Activated CD4-positive, alpha-beta T cell treated with anti-CD3 and anti-CD28 coated beads, Interleukin-2, Interleukin-4, amounts not matched to agents 100 ng/mL and 50 ng/mL, durations not matched to agents 16 hours and 8 hours (primary cell): ENCODE data around the gene ANKRD13D.
A peak's percentile ranks its signal among the peaks of the same experiment; 100 is the strongest.

Experiments used
- DNase-seq: peaks from one replicate; pipeline ENCODE4 v3.0.0-alpha.2; 2020; ENCODE audit warnings: low spot score

ANKRD13D gene

GRCh38 chr11:67261946-67262681 lies 27.0 kb upstream of the ANKRD13D start:
- DNase-seq, result no peak

GRCh38 chr11:67262731-67263675 lies 26.1 kb upstream of the ANKRD13D start:
- peak; percentile 89 for DNase-seq

GRCh38 chr11:67264260-67264659 lies 24.8 kb upstream of the ANKRD13D start:
- DNase-seq, result no peak

- no peak for DNase-seq
Observed at GRCh38 chr11:67264877-67265632, 24.0 kb upstream of the ANKRD13D start.

GRCh38 chr11:67265633-67266448 lies 23.3 kb upstream of the ANKRD13D start:
- DNase-seq, result peak; percentile 79

- no peak for DNase-seq
Observed at GRCh38 chr11:67266449-67267187, 22.5 kb upstream of the ANKRD13D start, which contains the start of gene GRK2. Gene GRK2, plus strand, starts transcription at chr11:67266473. Its CDS starts 227 bp downstream, at chr11:67266700.

- DNase-seq, result peak; percentile 41
Observed at GRCh38 chr11:67267188-67268080, 21.7 kb upstream of the ANKRD13D start.

GRCh38 chr11:67268081-67268961 lies 20.8 kb upstream of the ANKRD13D start:
- DNase-seq, result peak; percentile 96

GRCh38 chr11:67268962-67269268 lies 20.2 kb upstream of the ANKRD13D start:
- no peak for DNase-seq

- no peak for DNase-seq
Observed at GRCh38 chr11:67269401-67270255, 19.5 kb upstream of the ANKRD13D start.

- DNase-seq, result no peak
Observed at GRCh38 chr11:67270256-67271204, 18.6 kb upstream of the ANKRD13D start.

- DNase-seq, result no peak
Observed at GRCh38 chr11:67271205-67271540, 17.9 kb upstream of the ANKRD13D start.

- DNase-seq, result peak; percentile 86
Observed at GRCh38 chr11:67271541-67272284, 17.4 kb upstream of the ANKRD13D start.

- DNase-seq, result peak; percentile 48
Observed at GRCh38 chr11:67272327-67273259, 16.5 kb upstream of the ANKRD13D start.
